ENCODE results near the gene CFAP58.

CFAP58 gene

DNA sequence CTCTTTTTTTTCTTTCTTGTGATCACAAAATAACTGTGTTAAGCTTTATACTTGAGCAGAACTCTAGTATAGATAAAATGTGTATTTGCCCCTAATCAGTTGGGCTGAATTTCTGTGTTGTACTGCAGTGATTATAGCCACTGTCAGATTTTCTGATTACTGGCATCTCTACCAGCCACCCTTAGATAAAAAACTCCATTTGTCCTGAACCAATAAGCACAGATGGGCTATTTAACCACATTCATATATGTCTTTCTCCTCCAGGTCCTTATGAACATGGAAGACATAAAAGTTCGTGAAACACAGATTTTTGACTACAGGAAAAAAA, 38.3 kb downstream of the CFAP58 start:
- TF ChIP-seq TAF1 (IDR thresholded peaks at IDR 0.05; ENCODE audit: borderline replicate concordance, insufficient read depth, low read length) (no peak), SIN3A (IDR thresholded peaks at IDR 0.05; ENCODE audit: borderline replicate concordance, insufficient read depth, low read length) (no peak), REST (IDR thresholded peaks at IDR 0.05; ENCODE audit: insufficient read depth in 1 of 2, low read depth in 2 of 2, low read length in 2 of 2) (no peak), FOXP2 (optimal IDR thresholded peaks at IDR 0.05; ENCODE audit: borderline replicate concordance, extremely low read depth, extremely low read length, insufficient read depth) (no peak), POLR2AphosphoS5 (IDR thresholded peaks at IDR 0.05; ENCODE audit: low read depth, low read length) (no peak)

DNA sequence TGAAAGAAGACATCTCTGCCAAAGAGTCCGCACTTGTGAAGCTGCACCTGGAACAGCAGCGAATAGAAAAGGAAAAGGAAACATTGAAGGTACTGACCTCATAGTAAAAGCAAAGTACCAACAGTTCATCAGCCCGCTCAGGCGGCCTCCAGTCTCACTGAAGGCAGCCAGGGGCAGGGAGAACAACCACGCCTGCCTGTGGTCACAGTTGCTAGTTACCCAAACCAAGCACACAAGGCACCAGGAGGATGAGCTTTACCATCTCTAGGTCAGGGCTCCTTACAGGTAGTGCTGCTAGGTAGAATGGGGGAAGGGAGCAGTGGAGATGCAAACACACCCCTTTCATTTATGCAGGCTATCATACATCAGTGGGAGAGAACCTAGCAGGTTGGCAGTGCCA, 39.8 kb downstream of the CFAP58 start:
- TF ChIP-seq TAF1 (IDR thresholded peaks at IDR 0.05; ENCODE audit: borderline replicate concordance, insufficient read depth, low read length) = no peak
- TF ChIP-seq SIN3A (IDR thresholded peaks at IDR 0.05; ENCODE audit: borderline replicate concordance, insufficient read depth, low read length) = no peak
- TF ChIP-seq POLR2AphosphoS5 (IDR thresholded peaks at IDR 0.05; ENCODE audit: low read depth, low read length) = no peak
- TF ChIP-seq FOXP2 (optimal IDR thresholded peaks at IDR 0.05; ENCODE audit: borderline replicate concordance, extremely low read depth, extremely low read length, insufficient read depth) = no peak
- TF ChIP-seq REST (IDR thresholded peaks at IDR 0.05; ENCODE audit: insufficient read depth in 1 of 2, low read depth in 2 of 2, low read length in 2 of 2) = no peak

- TF ChIP-seq FOXP2 (optimal IDR thresholded peaks at IDR 0.05; ENCODE audit: borderline replicate concordance, extremely low read depth, extremely low read length, insufficient read depth) = no peak
- no peak for TF ChIP-seq REST (IDR thresholded peaks at IDR 0.05; ENCODE audit: insufficient read depth in 1 of 2, low read depth in 2 of 2, low read length in 2 of 2)
- TF ChIP-seq SIN3A (IDR thresholded peaks at IDR 0.05; ENCODE audit: borderline replicate concordance, insufficient read depth, low read length) = no peak
- TF ChIP-seq TAF1 (IDR thresholded peaks at IDR 0.05; ENCODE audit: borderline replicate concordance, insufficient read depth, low read length) = no peak
- no peak for TF ChIP-seq POLR2AphosphoS5 (IDR thresholded peaks at IDR 0.05; ENCODE audit: low read depth, low read length)
Measured at GRCh38 chr10:104396581-104396980, 42.9 kb downstream of the CFAP58 start.

DNA sequence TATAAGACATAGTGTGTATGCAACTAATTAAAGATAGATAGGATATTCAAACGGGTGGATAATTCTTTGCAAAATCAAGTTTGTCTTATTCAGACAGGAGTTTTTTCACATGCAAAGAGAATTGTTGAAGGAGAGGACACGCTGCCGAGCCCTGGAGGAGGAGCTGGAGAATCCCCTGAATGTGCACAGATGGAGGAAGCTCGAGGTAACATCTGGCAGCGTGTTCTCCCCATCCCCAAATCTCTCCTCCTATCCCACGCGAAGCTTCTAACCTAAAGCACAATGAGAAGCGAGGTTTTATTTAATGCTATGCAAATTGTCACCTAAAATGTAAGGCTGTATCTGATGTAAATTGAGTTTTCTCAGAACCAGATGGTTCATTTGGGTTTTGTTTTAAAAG, 50.0 kb downstream of the CFAP58 start:
- TF ChIP-seq POLR2AphosphoS5 (IDR thresholded peaks at IDR 0.05; ENCODE audit: low read depth, low read length) (no peak), FOXP2 (optimal IDR thresholded peaks at IDR 0.05; ENCODE audit: borderline replicate concordance, extremely low read depth, extremely low read length, insufficient read depth) (no peak), REST (IDR thresholded peaks at IDR 0.05; ENCODE audit: insufficient read depth in 1 of 2, low read depth in 2 of 2, low read length in 2 of 2) (no peak), SIN3A (IDR thresholded peaks at IDR 0.05; ENCODE audit: borderline replicate concordance, insufficient read depth, low read length) (no peak), TAF1 (IDR thresholded peaks at IDR 0.05; ENCODE audit: borderline replicate concordance, insufficient read depth, low read length) (no peak)
